Measurements from ENCODE around the gene IFIT1B.
"Not testable (repeated sequence)": the region's sequence is repeated elsewhere in the genome, so short reads cannot be mapped to it uniquely, and the experiment has no call there.

IFIT1B gene

GRCh38 chr10:89347701-89348457 is 30.0 kb upstream of the IFIT1B start:
- no peak for DNase-seq (ENCODE audit: low read depth in 3 of 3, low spot score in 1 of 3)

GRCh38 chr10:89348481-89348880 is 29.4 kb upstream of the IFIT1B start:
- DNase-seq (ENCODE audit: low read depth in 3 of 3, low spot score in 1 of 3), result no peak

- no peak for DNase-seq (ENCODE audit: low read depth in 3 of 3, low spot score in 1 of 3)
These were observed 28.9 kb upstream of the IFIT1B start for GRCh38 chr10:89348975-89349374.

GRCh38 chr10:89350631-89351315 is 27.1 kb upstream of the IFIT1B start:
- not testable (repeated sequence) for DNase-seq (ENCODE audit: low read depth in 3 of 3, low spot score in 1 of 3)

GRCh38 chr10:89351412-89351779 is 26.5 kb upstream of the IFIT1B start:
- DNase-seq (ENCODE audit: low read depth in 3 of 3, low spot score in 1 of 3), result no peak

GRCh38 chr10:89351780-89352597 is 25.9 kb upstream of the IFIT1B start:
- no peak for DNase-seq (ENCODE audit: low read depth in 3 of 3, low spot score in 1 of 3)

- DNase-seq (ENCODE audit: low read depth in 3 of 3, low spot score in 1 of 3), result no peak
These were observed 25.1 kb upstream of the IFIT1B start for GRCh38 chr10:89352802-89353201.

- DNase-seq (ENCODE audit: low read depth in 3 of 3, low spot score in 1 of 3), result no peak
These were observed 22.4 kb upstream of the IFIT1B start for GRCh38 chr10:89355394-89355931.

GRCh38 chr10:89357096-89357495 is 20.8 kb upstream of the IFIT1B start:
- no peak for DNase-seq (ENCODE audit: low read depth in 3 of 3, low spot score in 1 of 3)

- DNase-seq (ENCODE audit: low read depth in 3 of 3, low spot score in 1 of 3), result no peak
These were observed 19.9 kb upstream of the IFIT1B start for GRCh38 chr10:89357975-89358374.

GRCh38 chr10:89360157-89360556 is 17.7 kb upstream of the IFIT1B start:
- no peak for DNase-seq (ENCODE audit: low read depth in 3 of 3, low spot score in 1 of 3)

GRCh38 chr10:89362929-89363328 is 14.9 kb upstream of the IFIT1B start:
- DNase-seq (ENCODE audit: low read depth in 3 of 3, low spot score in 1 of 3), result no peak

GRCh38 chr10:89363729-89364442 is 14.0 kb upstream of the IFIT1B start:
- no peak for DNase-seq (ENCODE audit: low read depth in 3 of 3, low spot score in 1 of 3)

GRCh38 chr10:89364531-89364930 is 13.3 kb upstream of the IFIT1B start:
- no peak for DNase-seq (ENCODE audit: low read depth in 3 of 3, low spot score in 1 of 3)

GRCh38 chr10:89367529-89367928 is 10.3 kb upstream of the IFIT1B start:
- DNase-seq (ENCODE audit: low read depth in 3 of 3, low spot score in 1 of 3), result no peak

GRCh38 chr10:89368129-89368528 is 9.7 kb upstream of the IFIT1B start:
- no peak for DNase-seq (ENCODE audit: low read depth in 3 of 3, low spot score in 1 of 3)

- no peak for DNase-seq (ENCODE audit: low read depth in 3 of 3, low spot score in 1 of 3)
These were observed 8.4 kb upstream of the IFIT1B start for GRCh38 chr10:89369156-89370105.

GRCh38 chr10:89371079-89371478 is 6.8 kb upstream of the IFIT1B start:
- no peak for DNase-seq (ENCODE audit: low read depth in 3 of 3, low spot score in 1 of 3)

GRCh38 chr10:89371987-89372386 is 5.9 kb upstream of the IFIT1B start:
- DNase-seq (ENCODE audit: low read depth in 3 of 3, low spot score in 1 of 3), result no peak
